GM23338 (cell line): ENCODE measurements around the gene DCN. TPM values are rescaled to one million over a fixed set of nuclear protein-coding genes. Genes with fewer than 3 reads are reported as not detected.

Source experiments
- ATAC-seq: fragments of 200-7000 bp; cut with Tn5 transposase; 3 replicates; pipeline ENCODE4 v1.9.1; 2020
- DNase-seq: peaks from one replicate; pipeline ENCODE4 v3.0.0-alpha.2; 2015; ENCODE audit warnings: low spot score
- H2AFZ ChIP-seq: fragments of 200-600 bp; sonication (generic); 2 replicates; pipeline ENCODE4 v1.8.0; 2016; ENCODE audit warnings: antibody characterized with exemption, mild to moderate bottlenecking, moderate library complexity
- H3F3A ChIP-seq: fragments of 200-600 bp; sonication (generic); replicated peaks from 2 replicates; pipeline ENCODE4 v1.8.0; 2017; ENCODE audit warnings: antibody characterized with exemption, mixed run types, low read depth
- H3K27ac ChIP-seq: fragments of 200-600 bp; sonication (generic); 2 replicates; pipeline ENCODE4 v1.6.1; 2016; ENCODE audit warnings: low read depth
- H3K27me3 ChIP-seq: fragments of 200-600 bp; sonication (generic); 2 replicates; pipeline ENCODE4 v1.8.0; 2016; ENCODE audit warnings: mild to moderate bottlenecking, mixed run types, moderate library complexity; ENCODE audit not compliant: insufficient read depth
- H3K36me3 ChIP-seq: fragments of 200-600 bp; sonication (generic); 2 replicates; pipeline ENCODE4 v1.8.0; 2016; ENCODE audit warnings: mild to moderate bottlenecking; ENCODE audit not compliant: insufficient read depth
- H3K4me1 ChIP-seq: fragments of 200-600 bp; sonication (generic); 2 replicates; pipeline ENCODE4 v1.8.0; 2016; ENCODE audit warnings: mild to moderate bottlenecking, moderate library complexity; ENCODE audit not compliant: insufficient read depth
- H3K4me2 ChIP-seq: fragments of 200-600 bp; sonication (generic); 2 replicates; pipeline ENCODE4 v1.7.1; 2017; ENCODE audit warnings: mixed run types
- H3K4me3 ChIP-seq: fragments of 200-600 bp; sonication (generic); 2 replicates; pipeline ENCODE4 v1.6.1; 2016; ENCODE audit warnings: mixed run types
- H3K79me2 ChIP-seq: fragments of 200-600 bp; sonication (generic); replicated peaks from 2 replicates; pipeline ENCODE4 v1.8.0; 2017; ENCODE audit warnings: mild to moderate bottlenecking; ENCODE audit not compliant: insufficient read depth
- H3K9me2 ChIP-seq: fragments of 200-600 bp; sonication (generic); 2 replicates; pipeline ENCODE4 v1.8.0; 2017; ENCODE audit not compliant: insufficient read depth
- H4K20me1 ChIP-seq: fragments of 200-600 bp; sonication (generic); replicated peaks from 2 replicates; pipeline ENCODE4 v1.8.0; 2017; ENCODE audit warnings: mild to moderate bottlenecking; ENCODE audit not compliant: insufficient read depth
- H3K27ac Mint-ChIP-seq: 2 replicates; pipeline ENCODE4 v1.8.0; 2020; ENCODE audit warnings: inconsistent platforms, mild to moderate bottlenecking, moderate library complexity, mixed read lengths
- H3K27me3 Mint-ChIP-seq: 3 replicates; pipeline ENCODE4 v1.8.0; 2022; ENCODE audit warnings: low read depth, mild to moderate bottlenecking, moderate library complexity, mixed read lengths, inconsistent platforms; ENCODE audit not compliant: insufficient read depth, poor library complexity
- H3K36me3 Mint-ChIP-seq: 3 replicates; pipeline ENCODE4 v1.8.0; 2021; ENCODE audit warnings: low read depth, mild to moderate bottlenecking, inconsistent platforms, moderate library complexity, mixed read lengths
- H3K4me1 Mint-ChIP-seq: 3 replicates; pipeline ENCODE4 v1.8.0; 2020; ENCODE audit warnings: mild to moderate bottlenecking, inconsistent platforms, mixed read lengths
- H3K4me3 Mint-ChIP-seq: 3 replicates; pipeline ENCODE4 v1.8.0; 2021; ENCODE audit warnings: moderate library complexity, mild to moderate bottlenecking, inconsistent platforms, mixed read lengths
- H3K9me3 Mint-ChIP-seq: 3 replicates; pipeline ENCODE4 v1.8.0; 2020; ENCODE audit warnings: moderate library complexity, mild to moderate bottlenecking, inconsistent platforms, mixed read lengths
- CREB1 ChIP-seq: fragments of 250-450 bp; sonication (Bioruptor Pico); IDR thresholded peaks from 2 replicates; pipeline ENCODE4 v1.5.0; 2020; ENCODE audit warnings: low read depth, mild to moderate bottlenecking, moderate library complexity
- EZH2 ChIP-seq: fragments of 200-600 bp; sonication (generic); IDR thresholded peaks from one replicate; pipeline ENCODE4 v1.8.0; 2017; ENCODE audit warnings: antibody characterized with exemption, mild to moderate bottlenecking, low read depth; ENCODE audit not compliant: unreplicated experiment
- EZH2phosphoT487 ChIP-seq: fragments of 200-600 bp; sonication (generic); IDR thresholded peaks from one replicate; pipeline ENCODE4 v1.8.1; 2018; ENCODE audit warnings: antibody characterized with exemption; ENCODE audit not compliant: unreplicated experiment
- JUNB ChIP-seq: IDR thresholded peaks from one replicate; pipeline ENCODE4 v1.6.1; 2016; ENCODE audit warnings: antibody characterized with exemption; ENCODE audit not compliant: unreplicated experiment
- NANOG ChIP-seq: IDR thresholded peaks from 2 replicates; pipeline ENCODE4 v1.6.1; 2016; ENCODE audit warnings: antibody characterized with exemption, borderline replicate concordance
- POLR2AphosphoS5 ChIP-seq: IDR thresholded peaks from 2 replicates; pipeline ENCODE4 v1.6.1; 2016; ENCODE audit warnings: antibody characterized with exemption, low read depth
- STAT1 ChIP-seq: IDR thresholded peaks from one replicate; pipeline ENCODE4 v1.6.1; 2016; ENCODE audit warnings: antibody characterized with exemption; ENCODE audit not compliant: unreplicated experiment
- ZNF114 ChIP-seq: fragments of 250-450 bp; sonication (Bioruptor Pico); IDR thresholded peaks from 2 replicates; pipeline ENCODE4 v1.5.0; 2020; ENCODE audit warnings: mild to moderate bottlenecking, moderate library complexity
- ZNF331 ChIP-seq: fragments of 250-450 bp; sonication (Bioruptor Pico); IDR thresholded peaks from 2 replicates; pipeline ENCODE4 v1.5.0; 2020; ENCODE audit warnings: low read depth, mild to moderate bottlenecking, moderate library complexity
- polyA plus RNA-seq: library from polyadenylated mRNA; unstranded; fragments of >200 nt; fragmentation: Nextera tagmentation; extraction: Ambion mirVana; gene quantifications from 2 replicates; pipeline ENCODE4 v1.2.1, GENCODE V29; 2016
- total RNA-seq: library from RNA; depleted of rRNA; stranded (reverse); fragments of >200 nt; shearing (Covaris generic); gene quantifications from 2 replicates; pipeline ENCODE4 v1.2.3, GENCODE V29; 2014
- TF ChIP-seq, protein P1 (sequence below): IDR thresholded peaks from one replicate; pipeline ENCODE4 v1.6.1; 2018; ENCODE audit warnings: antibody characterized with exemption; ENCODE audit not compliant: unreplicated experiment
- TF ChIP-seq, protein P2 (sequence below), 2 experiments: fragments of 200-600 bp in 1 of 2; sonication (generic) in 1 of 2; conservative IDR thresholded peaks; 2 replicates each; pipeline versions ENCODE4 v1.5.1 to v1.6.1; 2016 to 2017; ENCODE audit warnings: antibody characterized with exemption in 2 of 2, low read depth in 2 of 2, mild to moderate bottlenecking in 2 of 2, moderate library complexity in 1 of 2
- TF ChIP-seq, protein P3 (sequence below): IDR thresholded peaks from 2 replicates; pipeline ENCODE4 v1.6.1; 2016; ENCODE audit warnings: antibody characterized with exemption
- TF ChIP-seq, protein P4 (sequence below): fragments of 250-450 bp; sonication (Bioruptor Pico); IDR thresholded peaks from 2 replicates; pipeline ENCODE4 v1.5.0; 2020; ENCODE audit warnings: mild to moderate bottlenecking, moderate library complexity

Gene DCN
- total and polyA plus RNA-seq, 2 experiments from 2014 or later: not detected

DNA sequence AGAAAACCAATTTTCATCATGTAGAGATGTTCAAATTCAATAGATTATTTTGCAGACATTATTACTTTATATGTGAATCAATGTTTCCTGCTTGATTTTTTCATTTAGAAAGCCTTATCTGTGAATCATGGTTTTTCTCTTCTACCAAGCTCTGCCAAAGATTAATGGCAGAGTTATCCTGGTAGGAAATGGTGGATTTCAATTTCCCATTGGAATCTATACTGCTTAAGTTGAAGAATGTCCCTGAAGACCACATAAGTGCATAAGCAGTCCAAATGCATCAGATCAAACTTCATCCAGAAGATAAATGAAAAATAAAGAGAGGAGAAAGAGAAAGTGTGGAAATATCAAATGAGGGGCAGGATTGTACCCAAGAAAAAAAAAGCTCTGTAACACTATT lies 76.3 kb downstream of the DCN start:
- no peaks in the 10 kb centered on the region for H3F3A ChIP-seq
- Mint-ChIP-seq H3K9me3 (no peaks in the 10 kb centered on the region), H3K4me1 (peaks cover 2% of the 10 kb centered on the region; the same call in 2 of the 3 replicates), H3K27me3 (no peaks in the 10 kb centered on the region), H3K27ac (no peak overlapping the region), H3K36me3 (no peaks in the 10 kb centered on the region), H3K4me3 (no peak overlapping the region)
- no peak overlapping the region for H3K4me3 ChIP-seq
- ATAC-seq: no peak
- H3K27me3 ChIP-seq: no peaks in the 10 kb centered on the region
- no peaks in the 10 kb centered on the region for H3K4me1 ChIP-seq
- H3K79me2 ChIP-seq: no peaks in the 10 kb centered on the region
- H3K36me3 ChIP-seq: no peaks in the 10 kb centered on the region
- no peak overlapping the region for H3K4me2 ChIP-seq
- no peaks in the 10 kb centered on the region for H4K20me1 ChIP-seq
- TF ChIP-seq ZNF114 (CRISPR knock-in tag): no peak
- TF ChIP-seq, protein P1, sequence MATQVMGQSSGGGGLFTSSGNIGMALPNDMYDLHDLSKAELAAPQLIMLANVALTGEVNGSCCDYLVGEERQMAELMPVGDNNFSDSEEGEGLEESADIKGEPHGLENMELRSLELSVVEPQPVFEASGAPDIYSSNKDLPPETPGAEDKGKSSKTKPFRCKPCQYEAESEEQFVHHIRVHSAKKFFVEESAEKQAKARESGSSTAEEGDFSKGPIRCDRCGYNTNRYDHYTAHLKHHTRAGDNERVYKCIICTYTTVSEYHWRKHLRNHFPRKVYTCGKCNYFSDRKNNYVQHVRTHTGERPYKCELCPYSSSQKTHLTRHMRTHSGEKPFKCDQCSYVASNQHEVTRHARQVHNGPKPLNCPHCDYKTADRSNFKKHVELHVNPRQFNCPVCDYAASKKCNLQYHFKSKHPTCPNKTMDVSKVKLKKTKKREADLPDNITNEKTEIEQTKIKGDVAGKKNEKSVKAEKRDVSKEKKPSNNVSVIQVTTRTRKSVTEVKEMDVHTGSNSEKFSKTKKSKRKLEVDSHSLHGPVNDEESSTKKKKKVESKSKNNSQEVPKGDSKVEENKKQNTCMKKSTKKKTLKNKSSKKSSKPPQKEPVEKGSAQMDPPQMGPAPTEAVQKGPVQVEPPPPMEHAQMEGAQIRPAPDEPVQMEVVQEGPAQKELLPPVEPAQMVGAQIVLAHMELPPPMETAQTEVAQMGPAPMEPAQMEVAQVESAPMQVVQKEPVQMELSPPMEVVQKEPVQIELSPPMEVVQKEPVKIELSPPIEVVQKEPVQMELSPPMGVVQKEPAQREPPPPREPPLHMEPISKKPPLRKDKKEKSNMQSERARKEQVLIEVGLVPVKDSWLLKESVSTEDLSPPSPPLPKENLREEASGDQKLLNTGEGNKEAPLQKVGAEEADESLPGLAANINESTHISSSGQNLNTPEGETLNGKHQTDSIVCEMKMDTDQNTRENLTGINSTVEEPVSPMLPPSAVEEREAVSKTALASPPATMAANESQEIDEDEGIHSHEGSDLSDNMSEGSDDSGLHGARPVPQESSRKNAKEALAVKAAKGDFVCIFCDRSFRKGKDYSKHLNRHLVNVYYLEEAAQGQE: no peak
- no peak for TF ChIP-seq STAT1
- no peak for TF ChIP-seq EZH2phosphoT487
- TF ChIP-seq POLR2AphosphoS5: no peak
- no peak for TF ChIP-seq CREB1 (CRISPR knock-in tag)
- TF ChIP-seq, protein P2, sequence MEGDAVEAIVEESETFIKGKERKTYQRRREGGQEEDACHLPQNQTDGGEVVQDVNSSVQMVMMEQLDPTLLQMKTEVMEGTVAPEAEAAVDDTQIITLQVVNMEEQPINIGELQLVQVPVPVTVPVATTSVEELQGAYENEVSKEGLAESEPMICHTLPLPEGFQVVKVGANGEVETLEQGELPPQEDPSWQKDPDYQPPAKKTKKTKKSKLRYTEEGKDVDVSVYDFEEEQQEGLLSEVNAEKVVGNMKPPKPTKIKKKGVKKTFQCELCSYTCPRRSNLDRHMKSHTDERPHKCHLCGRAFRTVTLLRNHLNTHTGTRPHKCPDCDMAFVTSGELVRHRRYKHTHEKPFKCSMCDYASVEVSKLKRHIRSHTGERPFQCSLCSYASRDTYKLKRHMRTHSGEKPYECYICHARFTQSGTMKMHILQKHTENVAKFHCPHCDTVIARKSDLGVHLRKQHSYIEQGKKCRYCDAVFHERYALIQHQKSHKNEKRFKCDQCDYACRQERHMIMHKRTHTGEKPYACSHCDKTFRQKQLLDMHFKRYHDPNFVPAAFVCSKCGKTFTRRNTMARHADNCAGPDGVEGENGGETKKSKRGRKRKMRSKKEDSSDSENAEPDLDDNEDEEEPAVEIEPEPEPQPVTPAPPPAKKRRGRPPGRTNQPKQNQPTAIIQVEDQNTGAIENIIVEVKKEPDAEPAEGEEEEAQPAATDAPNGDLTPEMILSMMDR (conservative IDR thresholded peaks at IDR 0.05; ENCODE audit: low read depth in 2 of 2): no peak
- no peak for TF ChIP-seq ZNF331 (CRISPR knock-in tag)
- TF ChIP-seq JUNB: no peak
- TF ChIP-seq, protein P3, sequence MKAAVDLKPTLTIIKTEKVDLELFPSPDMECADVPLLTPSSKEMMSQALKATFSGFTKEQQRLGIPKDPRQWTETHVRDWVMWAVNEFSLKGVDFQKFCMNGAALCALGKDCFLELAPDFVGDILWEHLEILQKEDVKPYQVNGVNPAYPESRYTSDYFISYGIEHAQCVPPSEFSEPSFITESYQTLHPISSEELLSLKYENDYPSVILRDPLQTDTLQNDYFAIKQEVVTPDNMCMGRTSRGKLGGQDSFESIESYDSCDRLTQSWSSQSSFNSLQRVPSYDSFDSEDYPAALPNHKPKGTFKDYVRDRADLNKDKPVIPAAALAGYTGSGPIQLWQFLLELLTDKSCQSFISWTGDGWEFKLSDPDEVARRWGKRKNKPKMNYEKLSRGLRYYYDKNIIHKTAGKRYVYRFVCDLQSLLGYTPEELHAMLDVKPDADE: no peak
- TF ChIP-seq, protein P4, sequence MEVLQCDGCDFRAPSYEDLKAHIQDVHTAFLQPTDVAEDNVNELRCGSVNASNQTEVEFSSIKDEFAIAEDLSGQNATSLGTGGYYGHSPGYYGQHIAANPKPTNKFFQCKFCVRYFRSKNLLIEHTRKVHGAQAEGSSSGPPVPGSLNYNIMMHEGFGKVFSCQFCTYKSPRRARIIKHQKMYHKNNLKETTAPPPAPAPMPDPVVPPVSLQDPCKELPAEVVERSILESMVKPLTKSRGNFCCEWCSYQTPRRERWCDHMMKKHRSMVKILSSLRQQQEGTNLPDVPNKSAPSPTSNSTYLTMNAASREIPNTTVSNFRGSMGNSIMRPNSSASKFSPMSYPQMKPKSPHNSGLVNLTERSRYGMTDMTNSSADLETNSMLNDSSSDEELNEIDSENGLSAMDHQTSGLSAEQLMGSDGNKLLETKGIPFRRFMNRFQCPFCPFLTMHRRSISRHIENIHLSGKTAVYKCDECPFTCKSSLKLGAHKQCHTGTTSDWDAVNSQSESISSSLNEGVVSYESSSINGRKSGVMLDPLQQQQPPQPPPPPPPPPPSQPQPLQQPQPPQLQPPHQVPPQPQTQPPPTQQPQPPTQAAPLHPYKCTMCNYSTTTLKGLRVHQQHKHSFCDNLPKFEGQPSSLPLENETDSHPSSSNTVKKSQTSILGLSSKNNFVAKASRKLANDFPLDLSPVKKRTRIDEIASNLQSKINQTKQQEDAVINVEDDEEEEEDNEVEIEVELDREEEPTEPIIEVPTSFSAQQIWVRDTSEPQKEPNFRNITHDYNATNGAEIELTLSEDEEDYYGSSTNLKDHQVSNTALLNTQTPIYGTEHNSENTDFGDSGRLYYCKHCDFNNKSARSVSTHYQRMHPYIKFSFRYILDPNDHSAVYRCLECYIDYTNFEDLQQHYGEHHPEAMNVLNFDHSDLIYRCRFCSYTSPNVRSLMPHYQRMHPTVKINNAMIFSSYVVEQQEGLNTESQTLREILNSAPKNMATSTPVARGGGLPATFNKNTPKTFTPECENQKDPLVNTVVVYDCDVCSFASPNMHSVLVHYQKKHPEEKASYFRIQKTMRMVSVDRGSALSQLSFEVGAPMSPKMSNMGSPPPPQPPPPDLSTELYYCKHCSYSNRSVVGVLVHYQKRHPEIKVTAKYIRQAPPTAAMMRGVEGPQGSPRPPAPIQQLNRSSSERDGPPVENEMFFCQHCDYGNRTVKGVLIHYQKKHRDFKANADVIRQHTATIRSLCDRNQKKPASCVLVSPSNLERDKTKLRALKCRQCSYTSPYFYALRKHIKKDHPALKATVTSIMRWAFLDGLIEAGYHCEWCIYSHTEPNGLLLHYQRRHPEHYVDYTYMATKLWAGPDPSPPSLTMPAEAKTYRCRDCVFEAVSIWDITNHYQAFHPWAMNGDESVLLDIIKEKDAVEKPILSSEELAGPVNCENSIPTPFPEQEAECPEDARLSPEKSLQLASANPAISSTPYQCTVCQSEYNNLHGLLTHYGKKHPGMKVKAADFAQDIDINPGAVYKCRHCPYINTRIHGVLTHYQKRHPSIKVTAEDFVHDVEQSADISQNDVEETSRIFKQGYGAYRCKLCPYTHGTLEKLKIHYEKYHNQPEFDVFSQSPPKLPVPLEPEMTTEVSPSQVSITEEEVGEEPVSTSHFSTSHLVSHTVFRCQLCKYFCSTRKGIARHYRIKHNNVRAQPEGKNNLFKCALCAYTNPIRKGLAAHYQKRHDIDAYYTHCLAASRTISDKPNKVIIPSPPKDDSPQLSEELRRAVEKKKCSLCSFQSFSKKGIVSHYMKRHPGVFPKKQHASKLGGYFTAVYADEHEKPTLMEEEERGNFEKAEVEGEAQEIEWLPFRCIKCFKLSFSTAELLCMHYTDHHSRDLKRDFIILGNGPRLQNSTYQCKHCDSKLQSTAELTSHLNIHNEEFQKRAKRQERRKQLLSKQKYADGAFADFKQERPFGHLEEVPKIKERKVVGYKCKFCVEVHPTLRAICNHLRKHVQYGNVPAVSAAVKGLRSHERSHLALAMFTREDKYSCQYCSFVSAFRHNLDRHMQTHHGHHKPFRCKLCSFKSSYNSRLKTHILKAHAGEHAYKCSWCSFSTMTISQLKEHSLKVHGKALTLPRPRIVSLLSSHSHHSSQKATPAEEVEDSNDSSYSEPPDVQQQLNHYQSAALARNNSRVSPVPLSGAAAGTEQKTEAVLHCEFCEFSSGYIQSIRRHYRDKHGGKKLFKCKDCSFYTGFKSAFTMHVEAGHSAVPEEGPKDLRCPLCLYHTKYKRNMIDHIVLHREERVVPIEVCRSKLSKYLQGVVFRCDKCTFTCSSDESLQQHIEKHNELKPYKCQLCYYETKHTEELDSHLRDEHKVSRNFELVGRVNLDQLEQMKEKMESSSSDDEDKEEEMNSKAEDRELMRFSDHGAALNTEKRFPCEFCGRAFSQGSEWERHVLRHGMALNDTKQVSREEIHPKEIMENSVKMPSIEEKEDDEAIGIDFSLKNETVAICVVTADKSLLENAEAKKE: no peak
- TF ChIP-seq EZH2: no peak
- TF ChIP-seq NANOG: no peak
- no peak overlapping the region for H2AFZ ChIP-seq
- no peak for DNase-seq
- H3K27ac ChIP-seq: no peak overlapping the region
- H3K9me2 ChIP-seq: no peaks in the 10 kb centered on the region
